ENCODE results near the gene TMED7. TPM values are rescaled to one million over a fixed set of nuclear protein-coding genes. Genes with fewer than 3 reads are reported as not detected.

Gene TMED7
- total RNA-seq, 1 experiment from 2014 or later: 118 TPM

- DNase-seq (ENCODE audit: low read depth): no peak
These were observed 1.5 kb upstream of the TMED7 start for GRCh38 chr5:115627295-115627865.

DNA sequence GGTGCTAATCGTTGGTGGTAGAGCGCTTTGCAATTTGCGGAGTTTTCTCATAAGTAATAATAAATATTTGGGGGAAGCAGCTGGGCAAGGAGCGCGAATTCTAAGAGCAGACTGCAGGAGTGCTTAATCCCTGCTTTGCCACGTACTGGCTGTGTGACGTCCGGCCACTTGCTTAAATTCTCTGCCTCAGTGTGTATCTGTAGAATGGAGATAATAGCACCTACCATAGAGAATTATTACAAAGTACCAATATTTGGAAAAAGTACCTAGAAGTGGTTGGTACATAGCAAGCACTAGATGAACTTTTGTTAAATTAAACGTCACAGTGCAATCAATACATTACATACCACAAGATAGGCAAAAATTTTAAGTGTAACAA, 598 bp upstream of the TMED7 start:
- DNase-seq (ENCODE audit: low read depth): no peak

- DNase-seq (ENCODE audit: low read depth): no peak
These were observed 842 bp downstream of the TMED7 start for GRCh38 chr5:115624994-115625393.

DNA sequence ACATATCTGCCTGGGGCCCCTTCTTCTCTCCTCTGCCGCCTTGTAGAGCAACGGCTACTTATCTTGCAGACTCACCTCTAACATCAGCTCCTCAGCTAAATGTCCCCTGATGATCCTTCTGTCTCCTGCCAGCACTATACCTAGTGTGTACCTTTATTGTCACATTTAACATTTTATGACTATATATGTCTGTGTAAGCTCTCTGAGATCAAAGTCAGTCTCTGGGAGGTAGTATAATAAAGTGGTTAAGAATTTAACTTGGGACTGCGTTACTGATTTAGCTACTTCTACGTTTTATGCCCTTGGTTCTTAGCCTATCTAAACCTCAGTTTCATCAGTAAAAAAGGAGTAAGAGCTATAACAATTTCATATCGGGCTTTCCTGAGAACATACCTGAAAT, 2.2 kb downstream of the TMED7 start:
- DNase-seq (ENCODE audit: low read depth): no peak

- DNase-seq (ENCODE audit: low read depth): no peak
These were observed 4.4 kb downstream of the TMED7 start for GRCh38 chr5:115621365-115621900.

DNA sequence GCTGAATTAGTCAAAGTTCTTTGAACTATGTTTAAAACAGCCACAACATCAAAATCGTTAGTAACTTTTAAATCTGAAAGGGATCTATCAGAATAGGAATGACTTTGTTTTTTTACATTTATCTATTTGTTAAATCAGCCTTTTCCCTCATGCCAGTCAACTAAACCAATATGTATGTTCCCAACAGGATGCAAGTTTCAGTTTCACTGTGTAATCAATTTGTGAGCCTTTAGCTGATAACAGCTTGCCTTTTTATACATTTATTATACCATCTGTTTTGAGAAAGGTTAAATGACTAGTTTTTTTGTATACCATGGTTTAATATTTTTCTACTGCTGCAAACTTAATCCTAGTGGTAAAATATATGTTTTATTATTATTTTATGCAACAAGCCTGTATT, 8.9 kb downstream of the TMED7 start:
- no peak for DNase-seq (ENCODE audit: low read depth)

DNA sequence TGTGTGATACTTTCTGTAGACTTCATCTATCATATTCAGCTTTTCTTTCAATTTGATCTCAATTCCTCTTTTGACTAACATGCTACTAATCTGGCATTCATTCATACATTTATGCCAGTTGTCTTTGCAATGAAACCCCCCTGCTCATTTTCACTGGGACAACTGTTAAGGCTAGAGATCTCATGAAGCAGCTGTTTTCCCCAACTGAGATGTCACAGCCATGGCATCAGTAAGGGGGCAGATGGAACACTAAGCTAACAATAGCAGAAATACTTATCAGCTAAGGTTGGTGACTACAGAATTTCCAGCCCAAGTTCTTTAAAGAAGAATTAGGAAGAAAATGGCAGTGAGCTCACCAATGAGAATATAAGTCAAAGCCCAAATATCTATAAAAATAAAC, 9.4 kb downstream of the TMED7 start:
- no peak for DNase-seq (ENCODE audit: low read depth)

- no peak for DNase-seq (ENCODE audit: low read depth)
These were observed 14.0 kb downstream of the TMED7 start for GRCh38 chr5:115611873-115612272.

- no peak for DNase-seq (ENCODE audit: low read depth)
These were observed 17.9 kb downstream of the TMED7 start for GRCh38 chr5:115607935-115608334.

DNA sequence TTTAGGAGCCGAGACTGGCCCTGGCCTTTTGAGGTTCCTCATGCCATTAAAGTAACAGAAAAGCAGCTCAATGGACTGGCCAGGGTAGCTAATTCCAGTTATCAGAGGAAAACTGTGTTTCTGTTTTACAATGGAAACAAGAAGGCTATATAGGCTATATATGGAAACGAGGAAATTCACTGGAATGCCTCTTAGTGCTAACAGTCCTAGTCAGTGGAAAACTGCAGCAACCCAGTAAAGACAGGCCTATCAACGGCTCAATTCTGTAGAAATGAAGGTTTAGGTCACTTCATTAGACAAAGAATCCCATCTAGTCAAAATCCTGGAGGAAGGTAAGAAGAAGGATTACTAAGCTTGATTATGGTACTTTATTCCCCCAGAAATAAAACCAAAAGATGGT, 20.4 kb downstream of the TMED7 start:
- DNase-seq (ENCODE audit: low read depth): no peak

DNA sequence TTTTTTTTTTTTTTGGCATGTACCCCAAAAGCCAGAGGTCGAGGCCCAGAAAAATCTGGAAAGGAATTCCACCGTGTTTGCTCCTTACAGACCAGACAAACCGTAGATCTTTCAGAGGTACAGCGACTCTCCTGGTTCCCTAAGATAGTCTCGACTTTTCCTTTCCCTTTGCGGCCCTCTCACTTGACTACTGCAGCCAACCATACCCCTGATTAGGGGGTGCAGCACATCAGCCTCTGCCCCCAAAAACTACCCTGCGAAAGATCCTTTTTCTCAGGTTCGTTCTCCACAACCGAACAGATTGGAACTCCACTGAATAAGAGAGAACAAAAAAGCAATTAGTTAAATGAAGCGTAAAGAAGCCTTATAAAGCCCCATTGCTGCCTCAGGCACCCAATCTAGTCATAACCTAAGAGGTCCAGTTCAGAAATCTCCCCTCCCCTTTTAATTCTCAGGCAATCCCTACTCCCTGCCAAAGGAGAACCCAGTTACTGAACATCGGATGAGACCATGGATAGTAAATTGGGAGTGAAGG, 23.2 kb downstream of the TMED7 start:
- peak; percentile 66 for DNase-seq (ENCODE audit: low read depth)

DNA sequence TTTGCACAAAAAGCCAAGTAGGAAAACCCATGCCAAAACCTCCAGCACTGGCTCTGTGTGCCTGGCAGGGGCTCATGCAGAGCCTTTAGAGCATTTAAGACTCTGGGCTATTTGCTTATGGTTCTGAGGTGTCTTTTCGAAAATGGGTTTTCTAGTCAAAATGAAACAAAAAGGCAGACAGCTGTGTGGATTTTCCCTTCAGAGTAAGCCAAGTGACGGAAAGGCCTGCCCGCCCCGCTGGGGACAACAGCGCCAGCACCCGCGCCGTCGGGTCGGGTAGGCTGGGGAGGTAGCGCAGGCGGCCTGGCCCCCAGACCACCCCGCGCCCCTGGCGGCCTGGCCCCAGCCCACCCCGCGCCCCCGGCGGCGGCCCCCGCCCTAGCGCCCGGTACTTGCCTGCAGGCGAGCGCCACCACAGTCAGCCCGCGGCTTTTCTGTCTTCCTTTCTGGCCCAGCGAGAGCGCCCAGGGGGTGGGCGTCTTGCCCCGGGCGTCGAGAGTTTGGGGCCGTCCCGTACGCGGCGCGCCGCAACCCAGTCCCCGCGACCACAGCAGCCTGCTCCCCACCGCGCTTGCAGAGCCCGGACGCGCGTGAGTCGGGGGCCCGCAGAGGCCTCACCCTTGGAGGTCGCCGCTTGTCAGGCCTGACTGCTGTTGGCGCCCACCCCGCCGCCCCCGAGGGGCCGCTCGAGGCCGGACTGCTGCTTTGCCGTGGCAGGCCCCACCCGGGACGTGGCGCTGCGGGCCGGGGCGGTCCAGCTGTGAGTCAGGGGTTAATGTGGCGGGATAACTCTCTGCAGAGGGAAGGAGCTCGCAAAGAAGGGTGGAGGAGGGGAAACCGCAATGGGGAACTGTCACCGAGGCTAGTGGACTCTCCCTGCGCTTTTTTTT, 23.9 kb downstream of the TMED7 start, which contains the start of gene TICAM2:
Gene TICAM2 (minus strand): TSS at position 779 of the 890 bp plus-strand sequence. CDS start 21,223 bp downstream, outside the sequence.
- peak; percentile 86 for DNase-seq (ENCODE audit: low read depth)

GRCh38 chr5:115600766-115601165, 25.1 kb downstream of the TMED7 start:
- no peak for DNase-seq (ENCODE audit: low read depth)

- no peak for DNase-seq (ENCODE audit: low read depth)
These were observed 25.9 kb downstream of the TMED7 start for GRCh38 chr5:115599924-115600323.

DNA sequence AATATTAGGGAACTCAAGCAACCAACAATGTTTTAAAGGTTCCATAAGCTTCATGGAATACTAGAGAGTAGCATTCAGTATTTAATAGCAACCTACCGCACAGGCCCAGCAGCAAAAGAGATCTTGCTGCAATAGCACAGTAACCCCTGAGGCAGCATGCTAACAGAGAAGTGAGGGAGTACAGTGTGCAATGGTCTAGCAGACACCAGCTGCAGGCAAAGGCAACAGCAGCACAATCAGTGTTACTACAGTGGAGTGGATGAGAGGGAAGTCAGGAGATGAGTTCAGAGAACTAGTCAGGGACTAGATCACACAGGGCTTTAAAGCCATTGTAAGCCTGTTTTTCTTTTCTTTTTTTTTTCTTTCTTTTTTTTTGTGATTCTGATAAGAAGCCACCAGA, 26.3 kb downstream of the TMED7 start:
- peak; percentile 69 for DNase-seq (ENCODE audit: low read depth)

GRCh38 chr5:115594128-115595047, 31.4 kb downstream of the TMED7 start:
- DNase-seq (ENCODE audit: low read depth): no peak

GRCh38 chr5:115589043-115589442, 36.8 kb downstream of the TMED7 start:
- no peak for DNase-seq (ENCODE audit: low read depth)

GRCh38 chr5:115588640-115589039, 37.2 kb downstream of the TMED7 start:
- DNase-seq (ENCODE audit: low read depth): no peak

- DNase-seq (ENCODE audit: low read depth): peak; percentile 20
These were observed 39.2 kb downstream of the TMED7 start for GRCh38 chr5:115586525-115587146.

- DNase-seq (ENCODE audit: low read depth): no peak
These were observed 40.6 kb downstream of the TMED7 start for GRCh38 chr5:115585265-115585664.

DNA sequence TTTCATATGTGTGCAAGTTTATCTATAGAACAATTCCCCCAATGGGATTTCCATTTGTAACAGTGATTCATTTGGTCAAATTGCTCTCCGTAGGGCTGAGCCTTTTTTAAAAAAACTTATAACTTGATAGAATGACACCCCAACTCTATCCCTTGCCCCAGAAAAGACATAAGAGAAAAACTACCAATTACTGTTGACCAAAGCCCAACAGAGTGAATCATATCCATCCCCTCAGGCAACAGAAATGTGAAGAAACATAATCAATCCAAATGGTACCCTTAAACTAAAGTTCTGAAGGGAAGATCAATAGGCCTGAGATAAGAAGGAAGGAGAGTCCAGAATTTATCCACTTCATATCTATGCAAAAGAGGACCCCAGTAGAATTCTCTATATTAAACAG, 41.3 kb downstream of the TMED7 start:
- peak; percentile 35 for DNase-seq (ENCODE audit: low read depth)
